GM18951 (cell line): ENCODE measurements around the gene ATP6V0B.

Experiments
- POLR2A ChIP-seq: IDR thresholded peaks from 4 replicates; pipeline ENCODE4 v1.6.1; 2011; ENCODE audit warnings: mild to moderate bottlenecking; ENCODE audit not compliant: insufficient read length, insufficient read depth; ENCODE audit errors: extremely low read depth
- in situ Hi-C: fragments of 300-500 bp; cut with MboI; formaldehyde crosslinking; loops from one replicate; pipeline ENCODE4 v1.12.0; 2022; ENCODE audit warnings: low sequenced_read_pairs, mixed read lengths, inconsistent platforms; ENCODE audit not compliant: unreplicated experiment

ATP6V0B gene

DNA sequence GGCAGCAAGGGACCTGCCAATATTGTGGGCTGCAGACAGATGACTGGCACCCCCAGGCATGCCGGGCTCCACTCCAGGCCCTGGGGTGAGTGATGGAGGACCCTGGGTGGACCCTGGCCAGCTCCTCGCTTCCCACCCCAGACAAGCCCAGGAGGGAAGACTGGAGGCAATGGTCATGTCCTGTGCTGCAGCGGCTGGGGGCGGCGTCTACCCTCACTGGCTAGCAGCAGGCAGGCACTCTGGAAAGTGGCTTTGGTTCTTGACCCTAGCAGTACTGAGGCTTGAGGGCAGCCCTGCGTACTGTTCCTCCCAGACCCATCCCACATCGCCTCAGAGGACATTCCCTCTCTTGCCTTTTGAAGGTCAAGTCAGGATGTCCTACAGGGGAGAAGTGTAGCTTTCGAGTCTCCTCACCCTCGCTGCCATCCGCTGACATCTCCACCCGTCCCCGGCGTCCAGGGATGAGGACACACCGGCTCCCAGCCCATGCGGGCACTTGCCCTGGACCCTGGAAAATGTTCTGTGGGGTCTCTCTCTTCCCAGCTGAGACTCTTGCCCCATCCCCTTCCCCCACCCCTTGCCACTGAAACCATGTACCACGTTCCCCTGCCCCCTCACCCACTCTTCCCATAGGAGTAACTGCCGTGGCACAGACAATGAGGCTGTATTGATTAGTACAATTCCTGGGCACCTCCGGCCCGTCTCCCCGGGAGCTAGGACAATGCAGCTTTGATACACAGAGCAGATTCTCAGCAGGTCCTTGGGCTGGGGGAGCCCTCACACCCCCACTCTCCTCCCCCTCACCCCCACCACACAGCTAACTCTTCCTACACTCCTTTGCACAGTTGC, 41.5 kb downstream of the ATP6V0B start:
- no peak for TF ChIP-seq POLR2A
- in situ Hi-C loops, result no loop called here

GRCh38 chr1:44016890-44017400, 42.2 kb downstream of the ATP6V0B start:
- in situ Hi-C loops, result no loop called here
- TF ChIP-seq POLR2A, result no peak

- in situ Hi-C loops, result no loop called here
- no peak for TF ChIP-seq POLR2A
Observed at GRCh38 chr1:44019466-44019948, 44.7 kb downstream of the ATP6V0B start.

- in situ Hi-C loops, result no loop called here
- TF ChIP-seq POLR2A, result no peak
Observed at GRCh38 chr1:44020464-44020863, 45.7 kb downstream of the ATP6V0B start.

DNA sequence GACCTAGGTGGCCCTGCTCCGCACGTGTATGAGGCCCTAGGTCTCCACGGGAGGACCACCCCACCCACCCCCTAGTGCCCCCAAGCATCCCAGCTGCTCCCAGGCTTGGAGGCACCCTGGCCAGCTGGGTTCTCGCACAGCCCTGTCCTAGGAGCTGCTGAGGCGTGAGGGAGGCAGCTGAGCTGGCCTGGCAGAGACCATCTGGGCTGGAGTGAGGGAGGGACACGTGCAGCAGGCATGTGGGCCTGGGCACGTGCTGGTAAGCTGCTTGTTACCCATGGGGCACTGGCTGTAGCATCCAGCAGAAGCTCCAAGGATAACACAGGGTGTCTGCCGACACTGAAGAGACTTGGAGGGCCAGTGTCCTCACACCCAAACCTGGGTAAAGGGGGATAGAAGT, 46.4 kb downstream of the ATP6V0B start:
- TF ChIP-seq POLR2A, result no peak
- in situ Hi-C loops, result no loop called here

DNA sequence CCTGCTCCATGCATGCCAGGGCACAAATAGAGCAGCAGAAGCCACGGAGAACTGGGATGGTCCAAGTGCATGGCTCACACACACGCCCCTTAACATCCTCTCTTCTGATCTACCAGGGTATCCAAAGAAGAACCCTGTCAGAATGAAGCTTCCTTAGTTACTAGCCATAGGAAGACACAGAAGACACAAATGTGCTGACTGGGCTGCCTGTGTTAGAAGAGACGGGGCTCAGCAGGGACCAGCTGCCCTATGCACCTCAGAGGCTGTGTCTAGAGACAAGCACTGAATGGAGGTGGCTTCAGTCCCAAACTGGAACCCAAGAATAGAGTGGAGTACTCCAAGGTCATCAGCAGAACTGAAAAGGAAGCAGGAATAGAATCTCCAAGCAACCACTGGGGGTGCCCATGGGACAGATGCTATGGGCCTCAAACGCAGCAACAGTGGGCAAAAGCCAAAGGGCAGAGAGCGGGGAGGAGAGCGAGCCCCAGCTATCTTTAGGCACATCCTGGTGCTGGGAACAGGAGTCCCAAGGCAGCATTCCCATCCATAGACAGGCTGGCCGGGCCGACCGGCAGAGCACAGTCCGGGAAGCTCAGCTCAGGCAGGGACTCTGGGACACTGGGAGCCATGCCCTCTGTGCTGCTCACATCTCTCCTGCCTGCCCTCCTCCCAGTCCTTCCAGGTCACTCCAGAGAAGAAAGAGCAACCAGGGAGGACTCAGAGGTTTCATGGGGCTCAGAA, 47.0 kb downstream of the ATP6V0B start:
- in situ Hi-C loops, result no loop called here
- TF ChIP-seq POLR2A, result no peak

- TF ChIP-seq POLR2A, result no peak
- in situ Hi-C loops, result no loop called here
Observed at GRCh38 chr1:44024031-44024902, 49.5 kb downstream of the ATP6V0B start.

DNA sequence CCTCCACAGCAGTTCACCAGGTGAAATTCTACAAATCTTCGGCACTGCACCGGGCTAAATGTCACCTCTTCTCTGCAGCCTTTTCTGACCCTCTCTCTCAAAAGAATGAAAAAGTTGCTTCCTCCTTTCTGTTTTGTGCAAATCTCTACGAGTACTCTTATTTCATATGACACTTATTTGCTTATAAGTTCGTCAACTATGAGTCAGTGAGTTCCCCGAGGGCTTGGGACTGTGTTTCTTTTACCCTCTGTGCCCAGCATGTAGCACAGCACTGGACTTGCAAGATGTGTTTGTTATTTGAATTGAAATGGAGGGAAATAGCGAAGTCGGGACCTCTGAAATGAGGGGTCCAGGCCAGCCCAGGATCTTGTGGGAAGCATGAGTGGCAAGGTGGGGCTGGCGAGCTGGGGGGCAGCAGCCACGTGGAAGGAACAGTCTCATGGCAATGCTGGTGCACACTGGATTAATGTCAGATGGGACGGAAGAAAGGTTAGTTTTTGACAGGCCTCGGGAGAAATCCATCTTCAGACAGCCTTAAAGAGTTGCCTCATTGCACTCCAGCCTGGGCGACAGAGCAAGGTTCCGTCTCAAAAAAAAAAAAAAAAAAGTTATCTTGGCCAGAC, 50.3 kb downstream of the ATP6V0B start:
- in situ Hi-C loops, result loop anchor here (25.0 kb wide), 1 partner anchor 488 kb away; the partner anchor contains the start of gene PTPRF
- no peak for TF ChIP-seq POLR2A

GRCh38 chr1:44025816-44026215, 51.1 kb downstream of the ATP6V0B start:
- TF ChIP-seq POLR2A, result no peak
- in situ Hi-C loops, result loop anchor here (25.0 kb wide), 1 partner anchor 489 kb away; the partner anchor contains the start of gene PTPRF

GRCh38 chr1:44027320-44027719, 52.6 kb downstream of the ATP6V0B start:
- in situ Hi-C loops, result loop anchor here (25.0 kb wide), 1 partner anchor 490 kb away; the partner anchor contains the start of gene PTPRF
- no peak for TF ChIP-seq POLR2A
